ENCODE data around the gene MYO9B. TPM values are rescaled to one million over a fixed set of nuclear protein-coding genes. Genes with fewer than 3 reads are reported as not detected.

Gene MYO9B
- total and polyA plus RNA-seq, 2 of the 13 experiments (the other 11 are each of a cell fraction or from before 2014, with no cell fraction given): 18.0 to 18.3 TPM

DNA sequence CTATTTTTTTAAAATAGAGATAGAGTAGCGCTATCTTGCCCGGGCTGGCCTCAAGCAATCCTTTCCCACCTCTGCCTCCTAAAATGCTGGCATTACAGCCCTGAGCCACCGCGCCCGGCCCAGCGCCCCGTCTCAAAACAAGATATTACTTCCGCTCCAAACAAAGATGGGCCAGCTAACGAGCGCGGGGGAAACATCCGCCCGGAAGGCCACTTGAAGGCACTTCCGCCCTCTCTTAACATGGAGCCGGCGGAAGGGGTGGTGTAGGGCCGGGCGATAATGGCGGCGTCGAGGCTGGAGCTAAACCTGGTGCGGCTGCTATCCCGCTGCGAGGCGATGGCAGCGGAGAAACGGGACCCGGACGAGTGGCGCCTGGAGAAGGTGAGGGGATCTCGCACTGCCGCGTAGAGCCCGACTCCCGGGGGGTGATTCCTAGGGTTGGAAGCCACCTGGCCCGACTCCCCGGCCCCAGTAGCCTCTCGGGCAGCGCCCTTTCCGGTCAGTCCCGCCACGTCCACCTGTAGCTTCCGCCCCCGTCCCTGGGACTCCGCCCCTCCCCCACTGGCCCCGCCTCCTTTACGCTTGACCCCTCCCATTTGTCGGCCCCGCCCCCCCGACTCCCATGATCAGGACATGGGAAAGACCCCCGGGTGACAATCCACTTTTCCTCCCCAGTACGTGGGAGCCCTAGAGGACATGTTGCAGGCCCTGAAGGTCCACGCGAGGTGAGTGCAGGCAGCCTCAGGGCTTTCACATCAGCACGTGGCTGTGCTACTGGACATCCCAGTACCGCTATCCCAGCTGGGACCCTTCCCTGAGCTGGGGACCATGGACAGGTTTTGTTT lies 139.8 kb downstream of the MYO9B start, which contains the start of gene USE1 (continued):
- TF ChIP-seq, protein P1, sequence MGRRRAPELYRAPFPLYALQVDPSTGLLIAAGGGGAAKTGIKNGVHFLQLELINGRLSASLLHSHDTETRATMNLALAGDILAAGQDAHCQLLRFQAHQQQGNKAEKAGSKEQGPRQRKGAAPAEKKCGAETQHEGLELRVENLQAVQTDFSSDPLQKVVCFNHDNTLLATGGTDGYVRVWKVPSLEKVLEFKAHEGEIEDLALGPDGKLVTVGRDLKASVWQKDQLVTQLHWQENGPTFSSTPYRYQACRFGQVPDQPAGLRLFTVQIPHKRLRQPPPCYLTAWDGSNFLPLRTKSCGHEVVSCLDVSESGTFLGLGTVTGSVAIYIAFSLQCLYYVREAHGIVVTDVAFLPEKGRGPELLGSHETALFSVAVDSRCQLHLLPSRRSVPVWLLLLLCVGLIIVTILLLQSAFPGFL (CRISPR knock-in tag; IDR thresholded peaks at IDR 0.05): no peak
- TF ChIP-seq, protein P2, sequence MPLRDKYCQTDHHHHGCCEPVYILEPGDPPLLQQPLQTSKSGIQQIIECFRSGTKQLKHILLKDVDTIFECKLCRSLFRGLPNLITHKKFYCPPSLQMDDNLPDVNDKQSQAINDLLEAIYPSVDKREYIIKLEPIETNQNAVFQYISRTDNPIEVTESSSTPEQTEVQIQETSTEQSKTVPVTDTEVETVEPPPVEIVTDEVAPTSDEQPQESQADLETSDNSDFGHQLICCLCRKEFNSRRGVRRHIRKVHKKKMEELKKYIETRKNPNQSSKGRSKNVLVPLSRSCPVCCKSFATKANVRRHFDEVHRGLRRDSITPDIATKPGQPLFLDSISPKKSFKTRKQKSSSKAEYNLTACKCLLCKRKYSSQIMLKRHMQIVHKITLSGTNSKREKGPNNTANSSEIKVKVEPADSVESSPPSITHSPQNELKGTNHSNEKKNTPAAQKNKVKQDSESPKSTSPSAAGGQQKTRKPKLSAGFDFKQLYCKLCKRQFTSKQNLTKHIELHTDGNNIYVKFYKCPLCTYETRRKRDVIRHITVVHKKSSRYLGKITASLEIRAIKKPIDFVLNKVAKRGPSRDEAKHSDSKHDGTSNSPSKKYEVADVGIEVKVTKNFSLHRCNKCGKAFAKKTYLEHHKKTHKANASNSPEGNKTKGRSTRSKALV (CRISPR knock-in tag; IDR thresholded peaks at IDR 0.05): no peak
- TF ChIP-seq TBX2 (CRISPR knock-in tag; IDR thresholded peaks at IDR 0.05; ENCODE audit: borderline replicate concordance): peak; percentile 71
- TF ChIP-seq, protein P3, sequence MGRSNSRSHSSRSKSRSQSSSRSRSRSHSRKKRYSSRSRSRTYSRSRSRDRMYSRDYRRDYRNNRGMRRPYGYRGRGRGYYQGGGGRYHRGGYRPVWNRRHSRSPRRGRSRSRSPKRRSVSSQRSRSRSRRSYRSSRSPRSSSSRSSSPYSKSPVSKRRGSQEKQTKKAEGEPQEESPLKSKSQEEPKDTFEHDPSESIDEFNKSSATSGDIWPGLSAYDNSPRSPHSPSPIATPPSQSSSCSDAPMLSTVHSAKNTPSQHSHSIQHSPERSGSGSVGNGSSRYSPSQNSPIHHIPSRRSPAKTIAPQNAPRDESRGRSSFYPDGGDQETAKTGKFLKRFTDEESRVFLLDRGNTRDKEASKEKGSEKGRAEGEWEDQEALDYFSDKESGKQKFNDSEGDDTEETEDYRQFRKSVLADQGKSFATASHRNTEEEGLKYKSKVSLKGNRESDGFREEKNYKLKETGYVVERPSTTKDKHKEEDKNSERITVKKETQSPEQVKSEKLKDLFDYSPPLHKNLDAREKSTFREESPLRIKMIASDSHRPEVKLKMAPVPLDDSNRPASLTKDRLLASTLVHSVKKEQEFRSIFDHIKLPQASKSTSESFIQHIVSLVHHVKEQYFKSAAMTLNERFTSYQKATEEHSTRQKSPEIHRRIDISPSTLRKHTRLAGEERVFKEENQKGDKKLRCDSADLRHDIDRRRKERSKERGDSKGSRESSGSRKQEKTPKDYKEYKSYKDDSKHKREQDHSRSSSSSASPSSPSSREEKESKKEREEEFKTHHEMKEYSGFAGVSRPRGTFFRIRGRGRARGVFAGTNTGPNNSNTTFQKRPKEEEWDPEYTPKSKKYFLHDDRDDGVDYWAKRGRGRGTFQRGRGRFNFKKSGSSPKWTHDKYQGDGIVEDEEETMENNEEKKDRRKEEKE (IDR thresholded peaks at IDR 0.05): no peak
- no peak for TF ChIP-seq ZNF382 (CRISPR knock-in tag; IDR thresholded peaks at IDR 0.05; ENCODE audit: borderline replicate concordance)
- 0 out of 2 replicates have a peak, but pooled peaks have one; percentile 32 for TF ChIP-seq ZNF335 (CRISPR knock-in tag; IDR thresholded peaks at IDR 0.05)
- peak; percentile 67; the same call in 1 of the 2 replicates for TF ChIP-seq CBX5 (CRISPR knock-in tag; IDR thresholded peaks at IDR 0.05; ENCODE audit: borderline replicate concordance)
- TF ChIP-seq RBM39 (IDR thresholded peaks at IDR 0.05; ENCODE audit: low read depth, low read length, poor library complexity, severe bottlenecking): peak; percentile 83
- no peak for TF ChIP-seq RARG (CRISPR knock-in tag; IDR thresholded peaks at IDR 0.05; ENCODE audit: low read depth)
- TF ChIP-seq, protein P4, sequence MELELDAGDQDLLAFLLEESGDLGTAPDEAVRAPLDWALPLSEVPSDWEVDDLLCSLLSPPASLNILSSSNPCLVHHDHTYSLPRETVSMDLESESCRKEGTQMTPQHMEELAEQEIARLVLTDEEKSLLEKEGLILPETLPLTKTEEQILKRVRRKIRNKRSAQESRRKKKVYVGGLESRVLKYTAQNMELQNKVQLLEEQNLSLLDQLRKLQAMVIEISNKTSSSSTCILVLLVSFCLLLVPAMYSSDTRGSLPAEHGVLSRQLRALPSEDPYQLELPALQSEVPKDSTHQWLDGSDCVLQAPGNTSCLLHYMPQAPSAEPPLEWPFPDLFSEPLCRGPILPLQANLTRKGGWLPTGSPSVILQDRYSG (CRISPR knock-in tag; IDR thresholded peaks at IDR 0.05): peak; percentile 65; the same call in 1 of the 2 replicates
- TF ChIP-seq, protein P5, sequence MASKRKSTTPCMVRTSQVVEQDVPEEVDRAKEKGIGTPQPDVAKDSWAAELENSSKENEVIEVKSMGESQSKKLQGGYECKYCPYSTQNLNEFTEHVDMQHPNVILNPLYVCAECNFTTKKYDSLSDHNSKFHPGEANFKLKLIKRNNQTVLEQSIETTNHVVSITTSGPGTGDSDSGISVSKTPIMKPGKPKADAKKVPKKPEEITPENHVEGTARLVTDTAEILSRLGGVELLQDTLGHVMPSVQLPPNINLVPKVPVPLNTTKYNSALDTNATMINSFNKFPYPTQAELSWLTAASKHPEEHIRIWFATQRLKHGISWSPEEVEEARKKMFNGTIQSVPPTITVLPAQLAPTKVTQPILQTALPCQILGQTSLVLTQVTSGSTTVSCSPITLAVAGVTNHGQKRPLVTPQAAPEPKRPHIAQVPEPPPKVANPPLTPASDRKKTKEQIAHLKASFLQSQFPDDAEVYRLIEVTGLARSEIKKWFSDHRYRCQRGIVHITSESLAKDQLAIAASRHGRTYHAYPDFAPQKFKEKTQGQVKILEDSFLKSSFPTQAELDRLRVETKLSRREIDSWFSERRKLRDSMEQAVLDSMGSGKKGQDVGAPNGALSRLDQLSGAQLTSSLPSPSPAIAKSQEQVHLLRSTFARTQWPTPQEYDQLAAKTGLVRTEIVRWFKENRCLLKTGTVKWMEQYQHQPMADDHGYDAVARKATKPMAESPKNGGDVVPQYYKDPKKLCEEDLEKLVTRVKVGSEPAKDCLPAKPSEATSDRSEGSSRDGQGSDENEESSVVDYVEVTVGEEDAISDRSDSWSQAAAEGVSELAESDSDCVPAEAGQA (IDR thresholded peaks at IDR 0.05; ENCODE audit: low read depth): peak; percentile 97
- TF ChIP-seq, protein P5 (CRISPR knock-in tag; IDR thresholded peaks at IDR 0.05; ENCODE audit: borderline replicate concordance): no peak
- 0 out of 2 replicates have a peak, but pooled peaks have one; percentile 7 for TF ChIP-seq ZNF629 (CRISPR knock-in tag; conservative IDR thresholded peaks at IDR 0.05)
- TF ChIP-seq NCOA1 (CRISPR knock-in tag; IDR thresholded peaks at IDR 0.05): no peak
- no peak for TF ChIP-seq ZNF660 (CRISPR knock-in tag; IDR thresholded peaks at IDR 0.05; ENCODE audit: borderline replicate concordance, low read depth)
